Stimulated activated CD4-positive, alpha-beta T cell treated with anti-CD3 and anti-CD28 coated beads, Interleukin-2, amount 100 ng/mL, for 4 hours (primary cell): ENCODE results near the gene PLEKHN1.
A peak's percentile ranks its signal among the peaks of the same experiment; 100 is the strongest.
"Not testable (repeated sequence)": the region's sequence is repeated elsewhere in the genome, so short reads cannot be mapped to it uniquely, and the experiment has no call there.

Source experiments
- DNase-seq: peaks from one replicate; pipeline ENCODE4 v3.0.0-alpha.2; 2020; ENCODE audit warnings: low read depth

The PLEKHN1 gene

DNA sequence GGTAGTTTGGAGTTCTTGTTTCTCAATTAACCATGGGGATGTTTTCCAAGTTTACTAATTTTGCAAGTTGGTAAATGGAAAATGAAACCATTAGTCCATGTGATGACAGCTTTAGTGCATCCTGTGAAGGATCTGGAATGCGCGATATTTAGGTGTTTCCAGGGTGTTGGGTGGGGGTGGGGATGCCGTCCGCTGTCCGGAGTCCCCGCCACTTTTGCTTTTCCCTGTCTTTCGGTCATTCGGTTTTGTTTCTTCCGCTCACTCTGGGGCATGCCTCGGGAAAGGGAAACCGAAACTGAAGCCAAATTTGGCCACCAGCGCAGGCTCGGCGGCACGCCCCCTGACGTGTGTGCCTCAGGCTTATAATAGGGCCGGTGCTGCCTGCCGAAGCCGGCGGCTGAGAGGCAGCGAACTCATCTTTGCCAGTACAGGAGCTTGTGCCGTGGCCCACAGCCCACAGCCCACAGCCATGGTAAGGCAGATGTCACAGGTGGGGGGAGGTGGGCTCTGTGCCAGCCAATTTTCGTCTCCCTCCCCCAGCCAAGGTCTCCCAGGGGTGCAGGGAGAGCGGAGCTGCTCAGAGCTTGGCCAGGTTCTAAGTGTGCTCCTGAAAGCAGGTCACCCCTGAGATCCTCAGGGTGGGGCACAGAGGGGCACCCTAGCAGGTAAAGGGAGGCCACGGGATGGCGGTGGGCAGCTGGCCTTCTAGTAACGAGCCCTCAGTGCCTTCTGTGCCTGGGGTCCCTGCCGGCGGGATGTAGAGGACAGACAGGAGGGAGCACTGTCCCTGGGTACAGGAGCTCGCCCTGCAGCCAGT lies 47.0 kb downstream of the PLEKHN1 start, which contains the start of gene ISG15:
Gene ISG15 (plus strand): TSS at position 393 of the 817 bp plus-strand sequence. CDS start 77 bp downstream, at position 470.
- peak; percentile 86 for DNase-seq

DNA sequence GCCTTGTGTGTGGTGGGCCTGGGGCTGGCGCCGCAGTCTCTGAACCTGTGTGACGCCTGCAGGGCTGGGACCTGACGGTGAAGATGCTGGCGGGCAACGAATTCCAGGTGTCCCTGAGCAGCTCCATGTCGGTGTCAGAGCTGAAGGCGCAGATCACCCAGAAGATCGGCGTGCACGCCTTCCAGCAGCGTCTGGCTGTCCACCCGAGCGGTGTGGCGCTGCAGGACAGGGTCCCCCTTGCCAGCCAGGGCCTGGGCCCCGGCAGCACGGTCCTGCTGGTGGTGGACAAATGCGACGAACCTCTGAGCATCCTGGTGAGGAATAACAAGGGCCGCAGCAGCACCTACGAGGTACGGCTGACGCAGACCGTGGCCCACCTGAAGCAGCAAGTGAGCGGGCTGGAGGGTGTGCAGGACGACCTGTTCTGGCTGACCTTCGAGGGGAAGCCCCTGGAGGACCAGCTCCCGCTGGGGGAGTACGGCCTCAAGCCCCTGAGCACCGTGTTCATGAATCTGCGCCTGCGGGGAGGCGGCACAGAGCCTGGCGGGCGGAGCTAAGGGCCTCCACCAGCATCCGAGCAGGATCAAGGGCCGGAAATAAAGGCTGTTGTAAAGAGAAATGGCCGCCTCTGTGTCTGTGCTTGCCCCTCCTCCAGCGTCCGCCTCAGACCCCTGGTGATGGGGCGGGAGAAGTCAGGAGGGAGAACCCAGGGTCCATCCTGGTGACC lies 47.8 kb downstream of the PLEKHN1 start:
- DNase-seq, result no peak

DNA sequence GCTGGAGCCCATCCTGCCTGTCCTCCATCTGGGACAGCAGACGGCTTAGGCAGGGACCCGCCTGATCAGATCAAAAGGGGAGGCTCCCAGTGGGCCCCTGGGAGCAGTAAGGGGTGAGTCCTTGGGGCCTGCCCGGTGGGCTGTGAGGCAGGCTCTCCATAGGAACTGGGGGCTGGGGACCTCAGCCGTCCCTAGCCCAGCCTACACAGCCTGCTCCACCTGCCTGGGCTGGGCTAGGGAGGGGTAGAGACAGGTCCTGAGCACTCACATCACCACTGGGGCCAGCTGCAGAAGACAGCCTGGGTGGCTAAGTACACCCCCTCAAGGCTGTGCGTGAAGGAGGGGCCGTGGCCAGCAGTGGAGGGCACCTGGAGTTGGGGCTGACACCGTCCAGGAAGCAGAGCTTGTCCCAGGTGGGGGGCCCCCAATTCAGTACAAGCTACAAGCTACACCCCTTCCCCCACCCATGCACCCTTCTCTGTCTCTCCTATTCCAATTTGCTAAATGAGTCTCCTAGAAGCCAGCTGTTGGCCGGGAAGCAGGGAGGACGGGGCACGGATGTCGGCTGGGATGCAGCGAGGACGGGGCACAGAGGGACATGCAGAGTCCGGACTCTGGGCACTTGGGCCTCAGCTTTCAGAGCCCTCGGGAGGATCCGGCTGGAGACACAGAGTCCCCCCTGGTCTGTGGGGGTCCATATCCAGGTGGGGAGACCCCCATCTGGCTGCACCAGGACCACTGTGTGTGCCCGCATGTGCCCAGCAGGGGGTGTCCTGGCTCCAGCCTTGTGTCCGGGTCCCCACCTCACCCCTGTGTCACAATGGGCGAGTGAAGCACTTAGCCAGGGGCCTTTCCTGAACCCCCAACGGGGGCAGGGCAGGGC lies 48.8 kb downstream of the PLEKHN1 start:
- no peak for DNase-seq

DNA sequence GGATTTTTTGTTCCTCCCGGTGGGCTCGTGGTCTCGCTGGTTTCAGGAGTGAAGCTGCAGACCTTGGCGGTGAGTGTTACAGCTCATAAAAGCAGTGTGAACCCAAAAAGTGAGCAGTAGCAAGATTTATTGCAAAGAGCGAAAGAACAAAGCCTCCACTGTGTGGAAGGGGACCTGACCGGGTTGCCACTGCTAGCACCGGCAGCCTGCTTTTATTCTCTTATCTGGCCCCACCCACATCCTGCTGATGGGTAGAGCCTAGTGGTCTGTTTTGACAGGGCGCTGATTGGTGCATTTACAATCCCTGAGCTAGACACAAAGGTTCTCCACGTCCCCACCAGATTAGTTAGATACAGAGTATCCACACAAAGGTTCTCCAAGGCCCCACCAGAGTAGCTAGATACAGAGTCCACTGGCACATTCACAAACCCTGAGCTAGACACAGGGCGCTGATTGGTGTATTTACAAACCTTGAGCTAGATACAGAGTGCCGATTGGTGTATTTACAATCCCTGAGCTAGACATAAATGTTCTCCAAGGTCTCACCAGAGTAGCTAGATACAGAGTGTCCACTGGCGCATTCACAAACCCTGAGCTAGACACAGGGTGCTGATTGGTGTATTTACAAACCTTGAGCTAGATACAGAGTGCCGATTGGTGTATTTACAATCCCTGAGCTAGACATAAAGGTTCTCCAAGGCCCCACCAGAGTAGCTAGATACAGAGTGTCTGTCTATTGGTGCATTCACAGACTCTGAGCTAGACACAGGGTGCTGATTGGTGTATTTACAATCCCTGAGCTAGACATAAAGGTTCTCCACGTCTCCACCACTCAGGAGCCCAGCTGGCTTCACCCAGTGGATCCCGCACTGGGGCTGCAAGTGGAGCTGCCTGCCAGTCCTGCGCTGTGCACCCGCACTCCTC lies 51.4 kb downstream of the PLEKHN1 start:
- DNase-seq, result not testable (repeated sequence)

DNA sequence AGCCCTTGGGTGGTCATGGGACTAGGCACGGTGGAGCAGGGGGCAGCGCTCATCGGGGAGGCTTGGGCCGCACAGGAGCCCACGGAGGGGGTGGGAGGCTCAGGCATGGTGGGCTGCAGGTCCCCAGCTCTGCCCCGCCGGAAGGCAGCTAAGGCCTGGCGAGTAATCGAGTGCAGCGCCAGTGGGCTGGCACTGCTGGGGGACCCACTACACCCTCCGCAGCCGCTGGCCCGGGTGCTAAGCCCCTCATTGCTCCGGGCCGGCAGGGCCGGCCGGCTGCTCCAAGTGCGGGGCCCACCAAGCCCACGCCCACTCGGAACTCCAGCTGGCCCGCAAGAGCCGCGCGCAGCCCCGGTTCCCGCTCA lies 52.0 kb downstream of the PLEKHN1 start:
- DNase-seq, result not testable (repeated sequence)

DNA sequence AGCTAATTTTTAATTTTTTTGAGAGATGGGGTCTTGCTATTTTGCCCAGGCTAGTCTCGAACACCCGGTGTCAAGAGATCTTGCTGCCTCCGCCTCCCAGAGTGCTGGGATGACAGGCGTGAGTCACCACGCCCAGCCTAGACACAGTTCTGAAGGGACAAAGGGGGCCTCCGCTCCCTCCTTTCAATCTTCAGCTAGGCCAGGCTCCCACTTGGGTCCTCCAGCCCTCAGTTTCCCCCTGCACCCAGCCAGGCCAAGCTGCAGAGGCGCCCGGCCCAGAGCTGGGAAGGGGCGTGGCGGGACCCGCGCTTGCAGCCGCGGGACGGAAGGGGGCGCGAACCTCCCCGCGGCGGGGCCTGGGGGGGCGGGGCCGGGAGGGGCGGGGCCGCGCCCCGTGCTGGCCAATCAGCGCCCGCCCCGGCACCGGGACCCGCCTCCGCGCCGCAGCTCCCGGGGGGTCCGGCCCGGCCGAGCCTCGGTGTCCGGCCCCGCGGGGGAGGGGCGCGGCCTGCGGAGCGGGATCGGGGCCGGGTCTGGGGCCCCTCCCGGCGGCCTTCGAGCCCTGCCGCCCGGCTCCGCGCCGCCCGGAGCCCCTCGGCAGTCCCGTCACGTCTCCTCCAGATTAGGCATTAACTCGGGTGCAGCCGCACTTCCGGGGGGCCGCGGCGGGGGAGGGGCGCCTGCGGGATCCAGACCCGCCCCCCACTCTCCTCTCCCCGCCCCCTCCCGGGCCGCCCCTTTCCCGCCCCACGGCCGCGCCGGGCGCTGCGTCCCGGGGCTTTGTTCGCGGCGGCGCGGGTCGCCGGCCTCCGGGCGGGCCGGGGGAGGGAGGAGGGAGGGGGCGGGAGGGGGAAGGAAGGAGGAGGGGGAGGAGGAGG lies 53.1 kb downstream of the PLEKHN1 start:
- DNase-seq, result peak; percentile 73

DNA sequence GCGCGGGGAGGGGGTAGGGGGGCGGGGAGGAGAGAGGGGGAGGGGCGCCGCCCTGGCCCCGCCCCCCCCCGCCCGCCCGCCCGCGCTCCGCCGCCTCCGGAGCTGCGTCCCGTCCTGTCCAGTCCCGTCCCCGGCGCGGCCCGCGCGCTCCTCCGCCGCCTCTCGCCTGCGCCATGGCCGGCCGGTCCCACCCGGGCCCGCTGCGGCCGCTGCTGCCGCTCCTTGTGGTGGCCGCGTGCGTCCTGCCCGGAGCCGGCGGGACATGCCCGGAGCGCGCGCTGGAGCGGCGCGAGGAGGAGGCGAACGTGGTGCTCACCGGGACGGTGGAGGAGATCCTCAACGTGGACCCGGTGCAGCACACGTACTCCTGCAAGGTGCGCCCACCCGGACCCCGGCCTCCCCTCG lies 53.7 kb downstream of the PLEKHN1 start, which contains the start of gene AGRN:
Gene AGRN (plus strand): TSS at position 121 of the 405 bp plus-strand sequence. CDS start 53 bp downstream, at position 174.
- no peak for DNase-seq

DNA sequence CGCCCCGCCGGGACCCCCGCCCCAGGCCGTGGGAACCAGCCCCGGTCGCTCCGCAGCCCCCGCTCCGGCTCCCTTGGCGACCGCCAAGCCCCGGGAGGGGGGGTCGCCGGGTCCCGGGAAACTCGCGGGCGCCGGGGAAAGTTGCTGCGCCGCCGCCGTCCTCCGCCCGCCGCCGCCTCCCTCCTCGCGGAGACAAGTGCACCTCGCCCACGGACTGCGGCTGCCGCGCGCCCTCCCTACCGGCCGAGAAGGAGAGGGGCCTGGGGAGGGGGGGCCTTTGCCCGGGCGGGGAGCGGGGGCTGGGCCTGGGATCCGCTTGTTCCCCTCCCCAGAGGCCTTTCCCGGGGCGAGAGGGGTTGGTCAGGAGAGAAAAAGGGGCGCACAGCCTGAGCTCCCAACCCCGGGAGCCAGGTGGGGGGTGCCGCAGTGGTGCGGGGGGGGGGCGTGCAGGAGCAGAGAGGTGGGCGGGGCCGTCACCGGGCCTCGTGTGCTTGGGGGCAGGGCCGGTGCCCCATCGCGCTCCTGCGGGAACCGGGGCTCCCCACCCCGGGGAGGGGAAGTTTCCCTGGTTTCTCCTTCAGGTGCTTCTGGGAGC lies 54.2 kb downstream of the PLEKHN1 start:
- peak; percentile 46 for DNase-seq

DNA sequence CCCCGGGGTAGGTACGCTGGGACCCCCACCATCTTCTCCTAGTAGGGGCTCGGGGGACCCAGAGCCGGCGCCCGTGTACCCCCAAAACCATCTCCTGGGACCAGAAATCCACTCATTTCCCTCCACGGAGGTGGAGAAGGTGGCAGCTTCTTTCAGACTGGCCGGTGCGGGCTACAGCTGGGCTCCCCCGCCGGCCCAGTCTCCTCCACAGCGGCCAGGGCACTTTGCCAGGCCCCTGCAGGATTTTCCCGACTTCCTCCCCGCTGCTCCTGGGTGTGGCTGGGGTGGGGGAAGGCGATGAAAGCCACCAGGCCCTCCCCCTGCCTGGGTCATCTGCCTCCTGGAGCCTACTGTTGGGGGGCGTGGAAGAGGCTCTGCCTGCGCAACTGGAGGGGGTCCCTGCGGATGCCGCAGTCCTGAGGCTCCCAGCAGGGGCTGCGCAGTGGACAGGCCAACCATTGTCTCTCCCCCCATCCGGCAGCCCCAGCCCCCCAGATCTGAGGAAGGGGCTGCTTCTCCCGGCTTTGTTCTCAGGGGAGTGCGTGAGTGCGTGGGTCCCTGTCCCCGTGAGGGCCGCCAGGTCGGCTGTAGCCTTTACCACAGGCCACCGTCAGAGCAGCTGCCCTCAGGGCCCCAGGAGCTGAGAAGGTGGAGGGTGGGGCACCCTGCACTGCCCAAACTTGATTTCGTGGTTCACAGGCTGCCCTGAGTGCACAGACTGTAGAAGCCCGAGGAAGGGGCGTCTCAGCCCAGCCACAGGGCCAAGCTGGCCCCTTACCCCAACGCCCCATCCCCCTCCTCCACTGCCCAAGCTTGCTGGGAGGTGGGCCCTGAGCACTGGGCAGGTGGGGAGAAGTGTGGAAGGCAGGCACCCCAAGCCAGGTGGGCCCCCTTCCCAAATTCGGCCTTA lies 55.0 kb downstream of the PLEKHN1 start:
- DNase-seq, result no peak

DNA sequence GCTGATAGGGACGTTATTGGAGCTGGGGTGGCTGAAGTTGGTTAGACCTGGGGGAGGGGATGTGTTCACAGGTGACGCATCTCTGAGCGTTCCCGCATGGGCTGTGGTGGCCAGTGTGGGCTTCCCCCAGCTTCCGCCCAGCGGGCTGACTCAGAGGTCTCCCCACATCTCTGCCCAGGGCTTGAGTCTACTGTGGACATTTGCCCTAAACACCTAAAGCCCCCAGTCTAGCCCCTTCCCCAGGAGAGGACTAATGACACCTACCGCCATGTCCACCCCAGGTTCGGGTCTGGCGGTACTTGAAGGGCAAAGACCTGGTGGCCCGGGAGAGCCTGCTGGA lies 55.6 kb downstream of the PLEKHN1 start:
- DNase-seq, result no peak

DNA sequence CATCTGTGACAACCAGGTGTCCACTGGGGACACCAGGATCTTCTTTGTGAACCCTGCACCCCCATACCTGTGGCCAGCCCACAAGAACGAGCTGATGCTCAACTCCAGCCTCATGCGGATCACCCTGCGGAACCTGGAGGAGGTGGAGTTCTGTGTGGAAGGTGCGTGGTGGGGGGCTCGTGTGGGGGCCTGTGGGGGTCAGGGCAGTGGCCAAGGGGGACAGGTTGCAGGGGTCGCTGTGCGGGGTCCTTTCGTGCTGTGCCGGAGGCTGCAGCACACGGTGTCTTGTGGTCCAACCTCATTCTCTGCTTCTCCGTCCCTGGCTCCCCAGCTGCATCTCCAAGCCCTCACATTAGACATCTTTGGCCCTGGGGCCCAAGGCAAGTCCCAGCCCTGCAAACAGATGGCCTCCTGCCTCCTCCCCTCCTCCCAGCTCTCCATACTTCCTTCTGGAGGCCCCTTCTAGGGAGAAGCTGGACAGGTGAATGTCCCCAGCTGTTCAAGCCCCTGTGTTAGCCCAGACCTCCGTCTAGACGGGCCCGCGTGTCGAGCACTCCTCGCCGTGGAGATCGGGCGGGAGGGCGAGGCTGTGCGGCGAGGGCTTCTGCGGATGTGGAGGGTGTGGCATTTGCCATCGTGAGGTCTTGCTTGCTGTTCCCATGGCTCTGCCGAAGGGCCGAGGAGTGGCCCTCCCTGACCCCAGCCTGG lies 56.2 kb downstream of the PLEKHN1 start:
- DNase-seq, result no peak

DNA sequence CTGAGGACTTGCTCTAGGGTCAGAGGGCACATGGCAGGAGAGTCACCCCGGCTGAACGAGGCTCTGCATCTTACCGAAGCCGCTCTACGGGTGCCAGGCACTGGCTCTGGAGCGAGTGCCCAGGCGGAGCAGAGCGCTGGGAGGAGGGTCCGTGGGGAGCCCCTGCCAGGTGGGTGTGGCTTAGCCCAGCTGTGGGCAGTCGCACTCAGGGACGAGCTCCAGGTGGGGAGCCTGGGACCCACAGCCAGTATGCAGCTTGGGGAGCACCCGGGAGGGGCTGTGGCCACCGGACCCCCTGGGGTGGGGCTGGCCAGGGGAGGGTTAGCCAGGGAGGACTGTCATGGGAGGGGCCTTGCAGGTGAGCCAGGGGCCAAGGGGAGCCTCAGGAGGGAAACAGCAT lies 57.4 kb downstream of the PLEKHN1 start:
- no peak for DNase-seq

DNA sequence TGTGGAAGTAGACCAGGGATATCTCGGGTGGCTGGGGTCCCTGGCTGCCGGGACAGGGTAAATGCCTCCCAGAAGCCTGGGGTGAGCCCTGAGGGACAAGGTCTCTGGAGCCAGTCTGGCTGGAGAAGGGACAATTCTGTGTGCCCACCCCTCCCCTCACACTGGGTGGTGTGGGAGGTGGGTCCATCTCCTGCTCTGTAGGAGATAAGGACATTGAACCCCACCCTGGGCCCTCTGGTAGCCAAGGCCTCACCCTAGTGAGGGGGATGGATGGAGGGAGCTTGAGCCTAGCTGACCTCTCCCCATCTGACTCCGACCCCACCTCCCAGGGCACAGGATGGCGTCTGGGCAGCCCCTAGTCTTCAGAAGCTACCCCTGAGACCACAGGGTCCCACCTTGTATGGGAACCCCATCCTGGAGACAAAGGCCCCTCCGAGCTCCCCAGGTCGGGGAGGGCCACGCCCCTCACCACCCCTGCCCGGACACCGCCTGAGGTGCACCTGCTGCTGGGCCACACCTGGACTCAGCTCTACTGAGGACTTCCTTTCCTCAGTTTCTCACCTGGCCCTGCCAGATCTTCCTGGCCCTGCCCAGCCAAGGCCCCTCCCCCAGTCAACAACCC lies 58.0 kb downstream of the PLEKHN1 start:
- no peak for DNase-seq

DNA sequence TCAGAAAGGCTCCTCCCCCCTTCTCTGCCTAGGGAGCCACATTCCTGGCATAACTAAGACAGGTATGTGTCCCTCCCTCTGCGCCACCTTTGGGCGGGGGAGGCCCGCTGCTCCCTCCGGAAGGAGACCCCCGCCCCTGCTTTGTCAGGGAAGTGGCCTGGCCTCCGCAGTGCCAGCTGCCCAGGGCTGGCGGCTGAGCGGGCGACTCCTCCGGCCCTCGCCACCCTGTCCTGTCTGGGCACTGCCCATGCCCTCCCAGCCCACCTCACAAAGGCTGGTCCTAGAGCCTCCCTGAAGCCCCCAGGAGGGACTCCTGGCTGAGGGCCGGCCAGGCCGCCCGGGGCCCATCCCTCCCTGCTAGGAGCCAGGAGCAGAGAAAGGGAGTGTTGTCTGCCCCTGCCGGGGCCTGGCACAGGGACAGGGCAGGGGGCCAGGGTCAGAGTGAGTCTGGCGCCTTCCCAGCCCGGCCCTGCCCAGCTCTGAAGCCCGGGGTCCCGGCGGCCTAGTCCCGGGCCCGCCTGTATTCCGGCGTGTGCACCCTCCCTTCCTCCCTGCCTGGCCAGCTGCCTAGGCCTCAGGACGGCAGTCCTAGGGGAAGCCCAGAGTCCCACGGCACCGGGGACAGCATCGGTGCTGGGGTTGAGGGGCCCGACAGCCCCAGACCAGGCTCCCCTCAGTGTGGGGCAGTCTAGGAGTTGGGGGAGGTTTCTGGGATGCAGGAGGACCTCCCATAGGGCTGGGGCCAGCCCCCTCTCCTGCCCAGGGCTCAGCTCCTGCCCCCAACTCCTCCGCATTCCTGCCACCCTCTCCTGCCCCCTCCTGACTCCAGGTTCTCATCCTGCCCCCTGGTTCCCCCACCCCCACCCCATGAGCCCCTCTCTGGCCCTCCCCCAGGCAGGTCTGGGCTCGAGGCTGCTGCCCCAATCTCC lies 58.8 kb downstream of the PLEKHN1 start:
- DNase-seq, result no peak
